ENCODE data around the gene HAP1. TPM values are rescaled to one million over a fixed set of nuclear protein-coding genes. Genes with fewer than 3 reads are reported as not detected.

HAP1 gene
- total and polyA plus RNA-seq, 8 donors = 0.31 to 0.85 (median 0.49) TPM; not detected in 4

DNA sequence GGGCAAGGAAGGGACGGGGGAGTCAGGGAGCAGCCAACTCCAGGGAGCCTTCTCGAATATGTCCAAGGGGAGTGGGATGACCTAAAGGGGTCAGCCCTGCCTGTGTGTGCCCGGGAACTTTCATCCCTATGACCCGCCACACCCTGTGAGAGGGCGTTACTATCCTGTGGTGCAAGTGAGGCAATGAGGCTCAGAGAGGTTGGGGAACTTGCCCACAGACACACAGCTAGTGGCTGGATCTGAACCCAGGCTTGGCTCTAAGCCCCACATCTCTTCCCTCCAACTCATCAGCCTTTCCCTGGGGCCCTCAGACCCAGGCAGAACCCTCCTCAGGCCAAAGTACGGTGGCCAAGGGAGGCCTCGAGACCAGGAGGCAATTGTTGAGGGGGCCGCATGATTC is 28.9 kb upstream of the HAP1 start:
- Histone ChIP-seq H3K27me3 (no peaks in the 10 kb centered on the region), H3K4me1 (no peaks in the 10 kb centered on the region), H3K9me3 (no peaks in the 10 kb centered on the region), H3K27ac (no peak overlapping the region), H3K4me3 (no peak overlapping the region), H3K36me3 (peaks cover 73 to 100% (median 100%) of the 10 kb centered on the region in 4 donors)
- intact Hi-C loops (cut with DNase I; ENCODE audit: low total_unique reads) = no loop called here
- DNase-seq = no peak
- TF ChIP-seq CTCF (IDR thresholded peaks at IDR 0.05) = no peak
- no peak for TF ChIP-seq EP300 (IDR thresholded peaks at IDR 0.05)
- no peak for TF ChIP-seq POLR2AphosphoS5 (IDR thresholded peaks at IDR 0.05)
- TF ChIP-seq POLR2A (IDR thresholded peaks at IDR 0.05) = no peak
- 75 to 95% (median 87%) methylated on average over 5 to 8 of the region's 8 CpGs for WGBS, 5 donors

DNA sequence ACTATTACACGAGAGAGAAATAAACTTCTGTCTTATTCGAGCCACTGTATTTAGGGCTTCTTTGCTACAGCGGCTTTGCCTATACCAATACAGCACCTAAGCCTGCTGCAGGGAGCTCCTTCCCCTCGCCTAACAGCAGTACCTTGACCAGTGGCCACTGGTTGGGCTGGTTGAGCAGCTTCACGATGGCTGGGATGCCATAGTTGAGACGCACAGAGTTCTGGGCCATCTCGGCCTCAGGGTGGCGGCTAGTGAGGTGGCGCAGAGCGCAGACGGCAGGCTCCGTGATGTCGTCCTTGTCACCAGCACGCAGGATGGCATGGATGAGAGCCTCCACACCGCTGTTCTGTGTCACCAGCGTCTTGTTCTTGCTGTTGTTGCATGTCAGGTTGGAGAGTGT is 28.4 kb upstream of the HAP1 start:
- Histone ChIP-seq H3K27me3 (no peaks in the 10 kb centered on the region), H3K4me1 (no peaks in the 10 kb centered on the region), H3K9me3 (no peaks in the 10 kb centered on the region), H3K27ac (no peak overlapping the region), H3K4me3 (no peak overlapping the region), H3K36me3 (peaks cover 73 to 100% (median 100%) of the 10 kb centered on the region in 4 donors)
- no peak for DNase-seq
- no peak for TF ChIP-seq POLR2AphosphoS5 (IDR thresholded peaks at IDR 0.05)
- TF ChIP-seq CTCF (IDR thresholded peaks at IDR 0.05) = no peak
- TF ChIP-seq EP300 (IDR thresholded peaks at IDR 0.05) = no peak
- no peak for TF ChIP-seq POLR2A (IDR thresholded peaks at IDR 0.05)
- 90 to 93% (median 91%) methylated on average over 7 to 16 of the region's 16 CpGs for WGBS, 5 donors
- intact Hi-C loops (cut with DNase I; ENCODE audit: low total_unique reads) = no loop called here

GRCh38 chr17:41762391-41762790 is 27.9 kb upstream of the HAP1 start:
- 81 to 94% (median 92%) methylated on average over 6 of the region's 6 CpGs for WGBS, 5 donors
- Histone ChIP-seq H3K36me3 (peaks cover 73 to 100% (median 100%) of the 10 kb centered on the region in 4 donors), H3K9me3 (no peaks in the 10 kb centered on the region), H3K27me3 (no peaks in the 10 kb centered on the region), H3K4me1 (no peaks in the 10 kb centered on the region), H3K27ac (no peak overlapping the region), H3K4me3 (no peak overlapping the region)
- no peak for DNase-seq
- TF ChIP-seq POLR2A (IDR thresholded peaks at IDR 0.05) (no peak), CTCF (IDR thresholded peaks at IDR 0.05) (no peak), POLR2AphosphoS5 (IDR thresholded peaks at IDR 0.05) (no peak), EP300 (IDR thresholded peaks at IDR 0.05) (no peak)
- intact Hi-C loops (cut with DNase I; ENCODE audit: low total_unique reads) = no loop called here

DNA sequence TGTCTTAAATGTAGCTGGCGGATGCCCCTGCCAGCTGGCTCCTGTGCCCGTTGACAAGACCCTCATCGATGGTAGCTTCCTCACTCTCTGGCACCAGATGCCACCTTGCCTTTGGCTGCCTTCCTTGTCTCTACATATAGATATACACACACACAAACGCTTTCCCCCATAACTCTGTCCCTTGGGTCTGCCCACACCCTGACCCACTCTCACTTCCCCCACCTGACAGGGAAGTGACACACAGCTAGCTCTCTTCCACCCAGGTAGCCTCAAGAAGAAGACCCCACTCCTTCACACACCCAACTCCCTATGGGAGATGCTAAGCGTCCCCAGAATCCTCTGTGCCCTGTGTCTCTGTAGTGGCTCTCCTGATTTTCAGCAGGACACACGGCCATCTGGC is 26.4 kb upstream of the HAP1 start:
- Histone ChIP-seq H3K4me1 (no peaks in the 10 kb centered on the region), H3K27me3 (no peaks in the 10 kb centered on the region), H3K27ac (no peak overlapping the region), H3K9me3 (no peaks in the 10 kb centered on the region), H3K36me3 (peaks cover 76 to 100% (median 100%) of the 10 kb centered on the region in 4 donors), H3K4me3 (no peak overlapping the region)
- WGBS, 5 donors = 87 to 93% (median 89%) methylated on average over 5 to 6 of the region's 6 CpGs
- intact Hi-C loops (cut with DNase I; ENCODE audit: low total_unique reads) = no loop called here
- TF ChIP-seq CTCF (IDR thresholded peaks at IDR 0.05) (no peak), EP300 (IDR thresholded peaks at IDR 0.05) (no peak), POLR2AphosphoS5 (IDR thresholded peaks at IDR 0.05) (no peak), POLR2A (IDR thresholded peaks at IDR 0.05) (no peak)
- DNase-seq = no peak

Data from stomach (tissue), 9 donors.